ENCODE measurements around the gene E2F3.
"Not testable (repeated sequence)": the region's sequence is repeated elsewhere in the genome, so short reads cannot be mapped to it uniquely, and the experiment has no call there.

The E2F3 gene

GRCh38 chr6:20509212-20509611, 107.5 kb downstream of the E2F3 start:
- in situ Hi-C loops (cut with MboI; ENCODE audit: low sequenced_read_pairs, unreplicated experiment): no loop called here
- DNase-seq (ENCODE audit: low spot score): no peak
- TF ChIP-seq CTCF (IDR thresholded peaks at IDR 0.05; ENCODE audit: borderline replicate concordance, control extremely low read depth, extremely low read depth, insufficient read depth, missing control alignments): no peak

GRCh38 chr6:20511852-20512251, 110.2 kb downstream of the E2F3 start:
- in situ Hi-C loops (cut with MboI; ENCODE audit: low sequenced_read_pairs, unreplicated experiment): loop anchor here (10.0 kb wide), 1 partner anchor 417 kb away; no protein-coding TSS in a partner anchor
- no peak for TF ChIP-seq CTCF (IDR thresholded peaks at IDR 0.05; ENCODE audit: borderline replicate concordance, control extremely low read depth, extremely low read depth, insufficient read depth, missing control alignments)
- no peak for DNase-seq (ENCODE audit: low spot score)

- in situ Hi-C loops (cut with MboI; ENCODE audit: low sequenced_read_pairs, unreplicated experiment): loop anchor here (10.0 kb wide), 1 partner anchor 120 kb away; the partner anchor contains the start of gene E2F3
- DNase-seq (ENCODE audit: low spot score): not testable (repeated sequence)
Measured at GRCh38 chr6:20525208-20525607, 123.5 kb downstream of the E2F3 start.

- peak; percentile 27 for TF ChIP-seq CTCF (IDR thresholded peaks at IDR 0.05; ENCODE audit: borderline replicate concordance, control extremely low read depth, extremely low read depth, insufficient read depth, missing control alignments)
- DNase-seq (ENCODE audit: low spot score): not testable (repeated sequence)
- in situ Hi-C loops (cut with MboI; ENCODE audit: low sequenced_read_pairs, unreplicated experiment): loop anchor here (10.0 kb wide), 1 partner anchor 124 kb away; the partner anchor contains the start of gene E2F3
Measured at GRCh38 chr6:20529086-20529448, 127.4 kb downstream of the E2F3 start.

- DNase-seq (ENCODE audit: low spot score): no peak
- in situ Hi-C loops (cut with MboI; ENCODE audit: low sequenced_read_pairs, unreplicated experiment): loop anchor here (5.0 kb wide), 1 partner anchor 241 kb away; no protein-coding TSS in a partner anchor
- TF ChIP-seq CTCF (IDR thresholded peaks at IDR 0.05; ENCODE audit: borderline replicate concordance, control extremely low read depth, extremely low read depth, insufficient read depth, missing control alignments): no peak
Measured at GRCh38 chr6:20532881-20533280, 131.2 kb downstream of the E2F3 start.

- DNase-seq (ENCODE audit: low spot score): no peak
- no peak for TF ChIP-seq CTCF (IDR thresholded peaks at IDR 0.05; ENCODE audit: borderline replicate concordance, control extremely low read depth, extremely low read depth, insufficient read depth, missing control alignments)
- in situ Hi-C loops (cut with MboI; ENCODE audit: low sequenced_read_pairs, unreplicated experiment): loop anchor here (5.0 kb wide), 1 partner anchor 242 kb away; no protein-coding TSS in a partner anchor
Measured at GRCh38 chr6:20533746-20534294, 132.1 kb downstream of the E2F3 start.
